Subcutaneous abdominal adipose tissue (tissue), 5 donors: ENCODE measurements around the gene DLG5.

Experiments used
- H3K27ac ChIP-seq: one replicate; pipeline ENCODE4 v1.7.0; 2013; ENCODE audit warnings: low read depth, mild to moderate bottlenecking, inconsistent platforms, low read length, moderate library complexity
- H3K27me3 ChIP-seq, 5 donors: one replicate each; pipeline ENCODE4 v1.7.0; 2013; ENCODE audit warnings: low read length in 5 of 5, inconsistent platforms in 1 of 5; ENCODE audit not compliant: control insufficient read depth in 5 of 5, insufficient read depth in 4 of 5
- H3K36me3 ChIP-seq, 5 donors: one replicate each; pipeline ENCODE4 v1.7.0; 2013; ENCODE audit warnings: low read length in 5 of 5; ENCODE audit not compliant: control insufficient read depth in 5 of 5, insufficient read depth in 5 of 5
- H3K4me1 ChIP-seq, 5 donors: one replicate each; pipeline ENCODE4 v1.7.0; 2013; ENCODE audit warnings: low read length in 5 of 5, mild to moderate bottlenecking in 3 of 5, moderate library complexity in 1 of 5; ENCODE audit not compliant: control insufficient read depth in 5 of 5, insufficient read depth in 5 of 5
- H3K4me3 ChIP-seq, 5 donors: one replicate each; pipeline ENCODE4 v1.7.0; 2013; ENCODE audit warnings: low read length in 5 of 5, low read depth in 1 of 5
- H3K9ac ChIP-seq, 5 donors: one replicate each; pipeline ENCODE4 v1.7.0; 2013; ENCODE audit warnings: low read length in 5 of 5, mild to moderate bottlenecking in 4 of 5, moderate library complexity in 3 of 5
- H3K9me3 ChIP-seq, 5 donors: one replicate each; pipeline ENCODE4 v1.7.0; 2013; ENCODE audit warnings: low read length in 5 of 5; ENCODE audit not compliant: control insufficient read depth in 5 of 5
- donor health status: healthy.
- donor health status: healthy.
- donor health status: healthy.
- donor health status: healthy.
- donor health status: healthy.

Gene DLG5

GRCh38 chr10:77804371-77804770 is 122.2 kb downstream of the DLG5 start:
- Histone ChIP-seq H3K9me3 (no peaks in the 10 kb centered on the region), H3K27me3 (no peaks in the 10 kb centered on the region), H3K36me3 (peaks cover 8 to 86% (median 75%) of the 10 kb centered on the region in 5 donors), H3K4me3 (no peak overlapping the region), H3K4me1 (no peaks in the 10 kb centered on the region), H3K9ac (no peak overlapping the region), H3K27ac (no peak overlapping the region)

GRCh38 chr10:77801474-77802161 is 124.9 kb downstream of the DLG5 start:
- Histone ChIP-seq H3K9me3 (no peaks in the 10 kb centered on the region), H3K4me3 (no peak overlapping the region), H3K4me1 (no peaks in the 10 kb centered on the region), H3K27me3 (no peaks in the 10 kb centered on the region), H3K36me3 (peaks cover 8 to 82% (median 74%) of the 10 kb centered on the region in 5 donors), H3K27ac (no peak overlapping the region), H3K9ac (no peak overlapping the region)

- Histone ChIP-seq H3K27me3 (no peaks in the 10 kb centered on the region), H3K27ac (no peak overlapping the region), H3K4me3 (no peak overlapping the region), H3K4me1 (no peaks in the 10 kb centered on the region), H3K9me3 (no peaks in the 10 kb centered on the region), H3K9ac (no peak overlapping the region), H3K36me3 (peaks cover 8 to 82% (median 74%) of the 10 kb centered on the region in 5 donors)
Measured at GRCh38 chr10:77800738-77801266, 125.8 kb downstream of the DLG5 start.

- Histone ChIP-seq H3K36me3 (peaks cover 8 to 82% (median 74%) of the 10 kb centered on the region in 5 donors), H3K4me3 (no peak overlapping the region), H3K4me1 (no peaks in the 10 kb centered on the region), H3K9me3 (no peaks in the 10 kb centered on the region), H3K27me3 (no peaks in the 10 kb centered on the region), H3K27ac (no peak overlapping the region), H3K9ac (no peak overlapping the region)
Measured at GRCh38 chr10:77800320-77800719, 126.2 kb downstream of the DLG5 start.

GRCh38 chr10:77799352-77799751 is 127.2 kb downstream of the DLG5 start:
- H3K36me3 ChIP-seq = peaks cover 8 to 82% (median 76%) of the 10 kb centered on the region in 5 donors
- H3K27ac ChIP-seq = no peak overlapping the region

GRCh38 chr10:77798940-77799339 is 127.6 kb downstream of the DLG5 start:
- H3K4me3 ChIP-seq = no peak overlapping the region
- no peaks in the 10 kb centered on the region for H3K9me3 ChIP-seq
- peaks cover 8 to 83% (median 75%) of the 10 kb centered on the region in 5 donors for H3K36me3 ChIP-seq
- no peaks in the 10 kb centered on the region for H3K4me1 ChIP-seq
- no peaks in the 10 kb centered on the region for H3K27me3 ChIP-seq
- no peak overlapping the region for H3K27ac ChIP-seq
- H3K9ac ChIP-seq = no peak overlapping the region

More at GRCh38 chr10:77799352-77799751, 127.2 kb downstream of the DLG5 start:
- no peak overlapping the region for H3K9ac ChIP-seq
- H3K4me3 ChIP-seq = no peak overlapping the region
- no peaks in the 10 kb centered on the region for H3K27me3 ChIP-seq
- no peaks in the 10 kb centered on the region for H3K4me1 ChIP-seq
- H3K9me3 ChIP-seq = no peaks in the 10 kb centered on the region

- no peaks in the 10 kb centered on the region for H3K27me3 ChIP-seq
- H3K4me1 ChIP-seq = no peaks in the 10 kb centered on the region
- H3K27ac ChIP-seq = no peak overlapping the region
- no peak overlapping the region for H3K4me3 ChIP-seq
- H3K36me3 ChIP-seq = peaks cover 0 to 94% (median 89%) of the 10 kb centered on the region in 5 donors
- no peak overlapping the region for H3K9ac ChIP-seq
- H3K9me3 ChIP-seq = no peaks in the 10 kb centered on the region
Measured at GRCh38 chr10:77796311-77796915, 130.1 kb downstream of the DLG5 start.

GRCh38 chr10:77795426-77796055 is 131.0 kb downstream of the DLG5 start:
- Histone ChIP-seq H3K27me3 (no peaks in the 10 kb centered on the region), H3K36me3 (peaks cover 0 to 92% (median 88%) of the 10 kb centered on the region in 5 donors), H3K4me1 (no peaks in the 10 kb centered on the region), H3K27ac (no peak overlapping the region), H3K9ac (no peak overlapping the region), H3K9me3 (no peaks in the 10 kb centered on the region), H3K4me3 (no peak overlapping the region)

- Histone ChIP-seq H3K9me3 (no peaks in the 10 kb centered on the region), H3K36me3 (peaks cover 0 to 88% (median 87%) of the 10 kb centered on the region in 5 donors), H3K9ac (no peak overlapping the region), H3K4me1 (no peaks in the 10 kb centered on the region), H3K4me3 (no peak overlapping the region), H3K27ac (no peak overlapping the region), H3K27me3 (no peaks in the 10 kb centered on the region)
Measured at GRCh38 chr10:77794256-77795142, 132.1 kb downstream of the DLG5 start.
